CD8-positive, alpha-beta memory T cell (primary cell): ENCODE results near the gene CASTOR1. TPM values are rescaled to one million over a fixed set of nuclear protein-coding genes. Genes with fewer than 3 reads are reported as not detected.
"Not testable (repeated sequence)": the region's sequence is repeated elsewhere in the genome, so short reads cannot be mapped to it uniquely, and the experiment has no call there.

ENCODE experiments used
- CTCF ChIA-PET: fragments of 350-600 bp; sonication (Branson Sonifier 250); formaldehyde crosslinking; loops from one replicate; lab custom pipeline; 2021; ENCODE audit warnings: antibody characterized with exemption; lab: Charles Lee
- POLR2A ChIA-PET: fragments of 350-600 bp; sonication (Branson Sonifier 250); formaldehyde crosslinking; loops from one replicate; lab custom pipeline; 2021; ENCODE audit warnings: antibody characterized with exemption; lab: Charles Lee
- DNase-seq, 5 donors: peaks; one replicate each; pipeline versions ENCODE4 v3.0.0 to v3.0.0-alpha.2; 2020 to 2022; ENCODE audit warnings: mixed read lengths in 1 of 5
- H3K27ac ChIP-seq: one replicate; pipeline ENCODE4 v1.7.0; 2013; ENCODE audit warnings: low read depth, mild to moderate bottlenecking, low read length, moderate library complexity
- H3K27me3 ChIP-seq: 2 replicates; pipeline ENCODE4 v1.7.0; 2013; ENCODE audit warnings: low read length, mild to moderate bottlenecking; ENCODE audit not compliant: insufficient read depth, poor library complexity, severe bottlenecking
- H3K36me3 ChIP-seq: 2 replicates; pipeline ENCODE4 v1.7.0; 2013; ENCODE audit warnings: mild to moderate bottlenecking, low read length, moderate library complexity; ENCODE audit not compliant: insufficient read depth
- H3K4me1 ChIP-seq: 2 replicates; pipeline ENCODE4 v1.7.0; 2013; ENCODE audit warnings: mild to moderate bottlenecking, low read length, moderate library complexity; ENCODE audit not compliant: insufficient read depth
- H3K4me3 ChIP-seq: 2 replicates; pipeline ENCODE4 v1.7.0; 2013; ENCODE audit warnings: mild to moderate bottlenecking, low read length
- H3K9me3 ChIP-seq: 2 replicates; pipeline ENCODE4 v1.7.0; 2013; ENCODE audit warnings: mild to moderate bottlenecking, low read length
- H3K27ac Mint-ChIP-seq, 8 donors: one replicate each; pipeline ENCODE4 v1.8.0; 2020 to 2021; ENCODE audit warnings: mixed read lengths in 8 of 8, mild to moderate bottlenecking in 6 of 8, inconsistent platforms in 3 of 8, moderate library complexity in 3 of 8
- H3K27me3 Mint-ChIP-seq, 2 donors: one replicate each; pipeline ENCODE4 v1.8.0; 2020 to 2021; ENCODE audit warnings: mixed read lengths in 2 of 2, mild to moderate bottlenecking in 1 of 2, moderate library complexity in 1 of 2
- H3K36me3 Mint-ChIP-seq, 3 donors: one replicate each; pipeline ENCODE4 v1.8.0; 2020 to 2021; ENCODE audit warnings: mixed read lengths in 3 of 3, inconsistent platforms in 1 of 3, mild to moderate bottlenecking in 1 of 3
- H3K4me1 Mint-ChIP-seq, 3 donors: one replicate each; pipeline ENCODE4 v1.8.0; 2020 to 2021; ENCODE audit warnings: mixed read lengths in 3 of 3, inconsistent platforms in 1 of 3, mild to moderate bottlenecking in 1 of 3
- H3K4me3 Mint-ChIP-seq, 7 donors: one replicate each; pipeline ENCODE4 v1.8.0; 2020 to 2021; ENCODE audit warnings: mixed read lengths in 7 of 7, mild to moderate bottlenecking in 6 of 7, moderate library complexity in 4 of 7, inconsistent platforms in 2 of 7
- H3K9me3 Mint-ChIP-seq, 5 donors: one replicate each; pipeline ENCODE4 v1.8.0; 2020 to 2022; ENCODE audit warnings: mixed read lengths in 5 of 5, mild to moderate bottlenecking in 3 of 5, moderate library complexity in 2 of 5, inconsistent platforms in 1 of 5
- polyA plus RNA-seq: library from polyadenylated mRNA; unstranded; fragments of 300-500 nt; fragmentation: Illumina TruSeq; gene quantifications from one replicate; pipeline ENCODE4 v1.2.3, GENCODE V29; 2021
- total RNA-seq, 2 experiments: library from RNA; stranded (reverse); gene quantifications; one replicate each; pipeline ENCODE4 v1.2.3, GENCODE V29; 2021

The CASTOR1 gene
- total RNA-seq (1 to 10 TPM; 4.0 to 5.3 TPM), polyA plus RNA-seq (17.8 TPM)

DNA sequence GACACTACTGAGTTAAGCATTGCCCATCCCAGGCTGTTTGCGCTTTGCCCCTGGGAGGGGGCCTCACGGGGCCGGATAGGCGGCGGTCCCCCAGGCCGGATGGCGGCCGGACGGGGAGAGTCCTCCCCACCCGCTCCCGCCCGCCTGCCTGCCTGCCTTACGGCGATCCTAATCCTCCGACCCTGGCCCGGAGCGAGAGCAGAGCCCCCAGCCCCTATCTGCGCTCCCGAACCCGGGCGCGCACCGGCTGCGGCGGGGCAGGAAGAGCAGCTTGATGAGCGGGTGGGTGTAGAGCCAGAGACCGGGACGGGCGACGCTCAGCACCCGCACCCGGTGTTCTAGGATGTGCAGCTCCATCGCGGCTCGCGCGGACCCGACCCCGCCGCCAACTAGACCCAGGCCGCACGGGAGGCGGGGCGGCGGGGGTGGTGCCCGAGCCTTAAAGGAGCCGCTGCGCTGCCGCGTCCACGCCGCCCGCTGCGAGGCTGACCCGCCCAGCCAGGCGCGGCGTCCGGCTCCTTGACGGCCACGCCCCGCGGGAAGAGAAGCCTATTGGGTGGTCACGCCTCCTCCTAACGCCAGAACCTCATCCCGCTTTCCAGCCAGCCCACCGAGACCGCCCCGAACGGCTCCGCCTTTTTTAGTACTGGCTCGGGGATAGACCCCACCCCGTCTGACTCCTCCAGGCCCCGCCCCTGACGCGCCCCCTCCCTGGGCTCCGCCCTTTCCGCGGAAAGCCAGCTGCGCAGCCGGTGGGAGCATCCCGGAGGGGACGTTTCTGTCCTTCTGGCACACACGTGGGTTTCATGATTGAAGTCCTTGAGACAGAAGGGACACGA lies at the start of gene CASTOR1:
CASTOR1 (minus strand) TSS at position 365 of the 839 bp plus-strand sequence; CDS start at position 357, 8 bp downstream.
- Histone ChIP-seq H3K9me3 (no peaks in the 10 kb centered on the region), H3K27me3 (no peaks in the 10 kb centered on the region), H3K4me1 (peaks cover 33% of the 10 kb centered on the region), H3K4me3 (peak within 1 kb of the TSS; percentile 70), H3K27ac (peak within 1 kb of the TSS; percentile 51), H3K36me3 (peaks cover 18% of the 10 kb centered on the region)
- Mint-ChIP-seq H3K27me3 (peaks cover 0 to 1% of the 10 kb centered on the region in 2 donors), H3K9me3 (no peaks in the 10 kb centered on the region), H3K4me1 (peaks cover 23 to 43% (median 26%) of the 10 kb centered on the region in 3 donors), H3K27ac (peak within 1 kb of the TSS; percentile 89 to 97 (median 94)), H3K4me3 (peak within 1 kb of the TSS; percentile 87 to 95 (median 90)), H3K36me3 (peaks cover 2 to 50% (median 12%) of the 10 kb centered on the region in 3 donors)
- peak; percentile 83 to 91 (median 89) for DNase-seq
- ChIA-PET CTCF (interaction anchor here (1.0 to 9.0 kb wide), 26 partner anchors 10 to 197 kb away, joined by 3 to 246 read pairs (median 12); partner anchors contain the start of genes CCDC157, MTFP1, OSM and RNF215), POLR2A (interaction anchor here (1.0 to 6.2 kb wide), 10 partner anchors 13 to 135 kb away, joined by 3 to 48 read pairs (median 15); partner anchors contain the start of genes CCDC157, RNF215, SF3A1 and TBC1D10A)

DNA sequence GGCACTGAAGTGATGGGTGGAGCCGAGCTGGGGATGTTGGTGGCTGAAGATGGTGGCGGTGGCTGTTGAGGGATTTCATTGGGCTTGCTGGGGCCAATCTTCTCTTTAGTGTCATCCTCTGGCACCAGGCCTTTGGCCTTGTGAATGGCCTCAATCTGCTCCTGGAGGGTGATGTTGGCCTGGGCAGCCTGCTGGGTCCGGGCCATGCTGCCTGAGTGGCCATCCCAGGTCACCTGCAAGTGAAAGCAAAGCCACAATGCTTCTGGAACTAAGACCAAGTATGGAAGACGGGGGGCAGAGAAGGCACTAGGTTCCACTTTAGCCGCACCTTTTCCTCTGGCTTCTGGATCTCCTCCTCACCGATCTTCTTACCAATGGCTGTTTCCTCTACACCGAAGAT lies 49.5 kb upstream of the CASTOR1 start:
- ChIA-PET CTCF (interaction anchor here (2.8 kb wide), 1 partner anchor 51 kb away, joined by 11 read pairs; the partner anchor contains the start of gene CASTOR1), POLR2A (no interaction called here)
- no peak overlapping the region for H3K4me3 Mint-ChIP-seq
- H3K9me3 ChIP-seq, result no peaks in the 10 kb centered on the region
- H3K9me3 Mint-ChIP-seq, result no peaks in the 10 kb centered on the region
- H3K27me3 Mint-ChIP-seq, result no peaks in the 10 kb centered on the region
- no peak for DNase-seq
- peaks cover 5 to 99% (median 15%) of the 10 kb centered on the region in 3 donors for H3K36me3 Mint-ChIP-seq
- H3K27ac ChIP-seq, result no peak overlapping the region
- H3K36me3 ChIP-seq, result peaks cover 92% of the 10 kb centered on the region
- H3K27ac Mint-ChIP-seq, result peak overlapping the region in 3 of 8 donors; percentile 16 to 93 (median 29)
- no peaks in the 10 kb centered on the region for H3K27me3 ChIP-seq
- H3K4me1 ChIP-seq, result no peaks in the 10 kb centered on the region
- H3K4me1 Mint-ChIP-seq, result peaks cover 0 to 3% (median 0%) of the 10 kb centered on the region in 3 donors
- H3K4me3 ChIP-seq, result no peak overlapping the region

DNA sequence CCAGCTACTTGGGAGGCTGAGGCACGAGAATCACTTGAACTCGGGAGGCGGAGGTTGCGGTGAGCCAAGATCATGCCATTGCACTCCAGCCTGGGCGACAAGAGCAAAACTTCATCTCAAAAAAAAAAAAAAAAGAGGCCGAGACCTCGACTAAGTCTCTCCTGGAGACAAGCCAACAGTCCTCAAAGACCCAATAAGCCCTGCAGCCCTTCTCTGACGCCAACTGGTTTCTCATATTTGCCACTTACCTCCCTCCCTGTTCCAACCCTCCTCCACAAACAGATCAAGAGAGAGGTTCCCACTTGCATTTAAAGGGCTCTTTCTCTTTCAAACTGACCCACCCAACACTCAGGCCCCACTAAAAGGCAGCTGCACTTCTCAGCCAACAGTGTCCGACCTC lies 49.0 kb upstream of the CASTOR1 start:
- peak overlapping the region in 1 of 8 donors; percentile 93 for H3K27ac Mint-ChIP-seq

GRCh38 chr22:30337461-30337778 lies 48.1 kb upstream of the CASTOR1 start:
- POLR2A ChIA-PET, result interaction anchor here (1.1 kb wide), 1 partner anchor 10 kb away, joined by 3 read pairs; the partner anchor contains the start of gene TBC1D10A

More for the DNA sequence above, 49.0 kb upstream of the CASTOR1 start:
- H3K27ac ChIP-seq, H3K4me1 Mint-ChIP-seq, H3K4me1 ChIP-seq, H3K9me3 ChIP-seq, H3K9me3 Mint-ChIP-seq, H3K4me3 Mint-ChIP-seq, H3K27me3 ChIP-seq, DNase-seq, H3K4me3 ChIP-seq, H3K27me3 Mint-ChIP-seq: not testable (repeated sequence)
- peaks cover 3 to 99% (median 15%) of the 10 kb centered on the region in 3 donors for H3K36me3 Mint-ChIP-seq
- peaks cover 91% of the 10 kb centered on the region for H3K36me3 ChIP-seq
- ChIA-PET POLR2A (interaction anchor here (1.1 kb wide), 1 partner anchor 11 kb away, joined by 3 read pairs; the partner anchor contains the start of gene TBC1D10A), CTCF (interaction anchor here (2.8 kb wide), 1 partner anchor 50 kb away, joined by 11 read pairs; the partner anchor contains the start of gene CASTOR1)

DNA sequence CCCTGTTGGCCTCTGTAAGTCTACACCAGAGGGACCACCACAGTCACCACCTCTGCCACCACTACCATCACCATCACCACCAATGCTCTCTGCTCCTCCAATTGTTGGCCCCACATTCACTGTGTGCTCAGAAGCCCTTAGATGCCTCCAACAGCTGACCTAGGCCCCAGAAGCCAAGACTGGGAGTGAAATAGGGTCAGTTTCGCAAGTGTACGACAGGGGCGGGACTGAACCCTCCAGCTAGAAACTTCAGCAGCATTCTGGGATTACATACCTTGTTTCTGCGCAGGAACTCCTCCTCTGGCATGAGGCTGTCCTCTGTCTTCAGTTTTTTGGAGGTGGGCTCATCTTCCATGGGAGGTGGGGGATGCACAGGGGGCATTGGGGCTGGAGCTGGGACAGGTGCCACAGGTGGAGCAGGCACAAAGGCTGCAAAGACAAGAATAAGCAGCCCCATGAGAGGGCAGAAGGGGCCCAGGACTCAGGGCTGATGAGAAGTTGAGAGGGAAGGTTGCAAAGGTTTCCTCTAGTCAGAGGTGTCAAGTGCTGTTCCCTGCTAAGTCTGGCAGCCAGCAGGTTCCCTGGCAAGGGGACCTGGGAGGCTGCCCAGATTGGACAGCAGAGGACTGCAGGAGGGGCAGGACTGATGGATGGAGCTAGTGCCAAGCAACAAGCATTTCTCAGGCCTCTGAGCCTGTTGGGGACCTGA lies 47.6 kb upstream of the CASTOR1 start:
- ChIA-PET POLR2A (no interaction called here), CTCF (interaction anchor here (0.6 to 2.8 kb wide), 2 partner anchors 49 to 1424 kb away, joined by 3 to 11 read pairs; partner anchors contain the start of gene CASTOR1)
- no peaks in the 10 kb centered on the region for H3K4me1 Mint-ChIP-seq
- H3K27me3 ChIP-seq, result no peaks in the 10 kb centered on the region
- H3K9me3 Mint-ChIP-seq, result no peaks in the 10 kb centered on the region
- H3K4me3 Mint-ChIP-seq, result no peak overlapping the region
- peaks cover 0 to 98% (median 9%) of the 10 kb centered on the region in 3 donors for H3K36me3 Mint-ChIP-seq
- peak overlapping the region in 3 of 8 donors; percentile 11 to 29 (median 22) for H3K27ac Mint-ChIP-seq
- H3K36me3 ChIP-seq, result peaks cover 89% of the 10 kb centered on the region
- no peaks in the 10 kb centered on the region for H3K9me3 ChIP-seq
- no peaks in the 10 kb centered on the region for H3K27me3 Mint-ChIP-seq
- no peak overlapping the region for H3K4me3 ChIP-seq
- DNase-seq, result no peak
- H3K27ac ChIP-seq, result no peak overlapping the region
- H3K4me1 ChIP-seq, result no peaks in the 10 kb centered on the region

More at GRCh38 chr22:30337461-30337778, 48.1 kb upstream of the CASTOR1 start:
- Histone ChIP-seq H3K9me3 (no peaks in the 10 kb centered on the region), H3K36me3 (peaks cover 91% of the 10 kb centered on the region), H3K27ac (no peak overlapping the region), H3K27me3 (no peaks in the 10 kb centered on the region), H3K4me1 (no peaks in the 10 kb centered on the region), H3K4me3 (no peak overlapping the region)
- no peak for DNase-seq
- Mint-ChIP-seq H3K27me3 (no peaks in the 10 kb centered on the region), H3K9me3 (no peaks in the 10 kb centered on the region), H3K36me3 (peaks cover 0 to 99% (median 13%) of the 10 kb centered on the region in 3 donors), H3K27ac (peak overlapping the region in 2 of 8 donors; percentile 51 to 56), H3K4me1 (no peaks in the 10 kb centered on the region), H3K4me3 (no peak overlapping the region)
- CTCF ChIA-PET, result interaction anchor here (0.6 to 2.8 kb wide), 2 partner anchors 49 to 1424 kb away, joined by 3 to 11 read pairs; partner anchors contain the start of gene CASTOR1

GRCh38 chr22:30335236-30335635 lies 45.9 kb upstream of the CASTOR1 start:
- Mint-ChIP-seq H3K4me3 (no peak overlapping the region), H3K27me3 (no peaks in the 10 kb centered on the region), H3K27ac (peak overlapping the region in 4 of 8 donors; percentile 21 to 61 (median 52)), H3K4me1 (no peaks in the 10 kb centered on the region), H3K9me3 (no peaks in the 10 kb centered on the region), H3K36me3 (peaks cover 0 to 92% (median 14%) of the 10 kb centered on the region in 3 donors)
- H3K27me3 ChIP-seq, result no peaks in the 10 kb centered on the region
- no peaks in the 10 kb centered on the region for H3K9me3 ChIP-seq
- ChIA-PET POLR2A (no interaction called here), CTCF (interaction anchor here (1.2 to 2.3 kb wide), 2 partner anchors 25 to 47 kb away, joined by 3 to 7 read pairs; no protein-coding TSS in a partner anchor)
- no peak overlapping the region for H3K4me3 ChIP-seq
- DNase-seq, result no peak
- H3K36me3 ChIP-seq, result peaks cover 74% of the 10 kb centered on the region
- no peaks in the 10 kb centered on the region for H3K4me1 ChIP-seq
- H3K27ac ChIP-seq, result no peak overlapping the region

- H3K4me1 Mint-ChIP-seq, result no peaks in the 10 kb centered on the region
- peak overlapping the region in 4 of 8 donors; percentile 50 to 93 (median 58) for H3K27ac Mint-ChIP-seq
- no peaks in the 10 kb centered on the region for H3K9me3 ChIP-seq
- H3K4me3 Mint-ChIP-seq, result no peak overlapping the region
- H3K27ac ChIP-seq, result no peak overlapping the region
- ChIA-PET CTCF (interaction anchor here (1.2 to 2.3 kb wide), 2 partner anchors 24 to 47 kb away, joined by 3 to 7 read pairs; no protein-coding TSS in a partner anchor), POLR2A (no interaction called here)
- no peaks in the 10 kb centered on the region for H3K27me3 ChIP-seq
- no peak for DNase-seq
- H3K36me3 Mint-ChIP-seq, result peaks cover 0 to 89% (median 14%) of the 10 kb centered on the region in 3 donors
- no peaks in the 10 kb centered on the region for H3K9me3 Mint-ChIP-seq
- H3K4me1 ChIP-seq, result no peaks in the 10 kb centered on the region
- no peaks in the 10 kb centered on the region for H3K27me3 Mint-ChIP-seq
- H3K36me3 ChIP-seq, result peaks cover 69% of the 10 kb centered on the region
- H3K4me3 ChIP-seq, result no peak overlapping the region
Measured at GRCh38 chr22:30334646-30335045, 45.3 kb upstream of the CASTOR1 start.
